Right lobe of liver (tissue), 6 donors: Measurements from ENCODE around the gene FAM229A. TPM values are rescaled to one million over a fixed set of nuclear protein-coding genes. Genes with fewer than 3 reads are reported as not detected.
A peak's percentile ranks its signal among the peaks of the same experiment; 100 is the strongest.

Experiments
- ATAC-seq, 4 donors: fragments of 200-7000 bp; cut with Tn5 transposase; one replicate each; pipeline ENCODE4 v1.9.1; 2020; ENCODE audit warnings: mild to moderate bottlenecking in 4 of 4, moderate library complexity in 4 of 4
- DNase-seq, 3 donors: peaks; one replicate each; pipeline ENCODE4 v3.0.0-alpha.2; 2020
- H3K27ac ChIP-seq, 3 donors: fragments of 200-600 bp; one replicate each; pipeline ENCODE4 v1.8.0; 2022
- H3K27me3 ChIP-seq, 2 donors: fragments of 200-600 bp; one replicate each; pipeline ENCODE4 v1.8.0; 2022
- H3K36me3 ChIP-seq, 4 donors: fragments of 200-600 bp; sonication (generic) in 1 of 4; one replicate each; pipeline versions ENCODE4 v1.5.1 to v1.8.0; 2017 to 2022; ENCODE audit warnings: control low read depth in 1 of 4
- H3K4me1 ChIP-seq, 4 donors: fragments of 200-600 bp; sonication (generic) in 1 of 4; one replicate each; pipeline versions ENCODE4 v1.5.1 to v1.8.0; 2017 to 2022; ENCODE audit warnings: control low read depth in 1 of 4
- H3K4me3 ChIP-seq, 3 donors: fragments of 200-600 bp; one replicate each; pipeline ENCODE4 v1.8.0; 2022
- H3K9me3 ChIP-seq, 4 donors: fragments of 200-600 bp; sonication (generic) in 1 of 4; one replicate each; pipeline versions ENCODE4 v1.5.1 to v1.8.0; 2017 to 2022; ENCODE audit warnings: control low read depth in 1 of 4
- POLR2A ChIP-seq: fragments of 450-650 bp; IDR thresholded peaks from one replicate; pipeline ENCODE4 v1.6.1; 2017; ENCODE audit warnings: antibody characterized with exemption, mild to moderate bottlenecking
- WGBS: methylation state at CpG from one replicate; pipeline ENCODE4 v1.1.6; 2018; ENCODE audit warnings: low coverage, low lambda C conversion rate; ENCODE audit not compliant: insufficient coverage; ENCODE audit errors: missing lambda C conversion rate; 5-methylcytosine and 5-hydroxymethylcytosine counted together
- intact Hi-C, 2 donors: fragments of 100-400 bp; cut with DNase I; formaldehyde crosslinking; loops; one replicate each; pipeline versions ENCODE4 v1.11.2 to v1.14.1; 2022
- total RNA-seq, 6 experiments: library from RNA; depleted of rRNA in 2 of 6; stranded (reverse); fragments of >200 nt in 2 of 6; fragmentation: NEBNext Ultra II Directional in 3 of 6; extraction: Animal tissue kit (Norgen Biotek cat#: 25700) in 3 of 6; gene quantifications; one replicate each; pipeline versions ENCODE4 v1.1.0 to v1.2.4, GENCODE V29; 2016 to 2023
- TF ChIP-seq, protein P1 (sequence below), 4 donors: fragments of 200-600 bp in 3 of 4; fragments of 450-650 bp in 1 of 4; IDR thresholded peaks; one replicate each; pipeline versions ENCODE4 v1.5.1 to v1.8.0; 2016 to 2022; ENCODE audit warnings: antibody characterized with exemption in 4 of 4, mild to moderate bottlenecking in 2 of 4
- donor health status: DM: no; HTN: yes; CAD: no.
- donor health status: DM: no; HTN: no; CAD: no.
- donor health status: DM: no; HTN: no; CAD: no.
- donor health status: DM: no; HTN: yes; CAD: no.
- donor health status: DM: no; HTN: yes; CAD: no.

Gene FAM229A
- total RNA-seq, 6 experiments from 2014 or later, result 1.3 to 7.8 (median 5.3) TPM

DNA sequence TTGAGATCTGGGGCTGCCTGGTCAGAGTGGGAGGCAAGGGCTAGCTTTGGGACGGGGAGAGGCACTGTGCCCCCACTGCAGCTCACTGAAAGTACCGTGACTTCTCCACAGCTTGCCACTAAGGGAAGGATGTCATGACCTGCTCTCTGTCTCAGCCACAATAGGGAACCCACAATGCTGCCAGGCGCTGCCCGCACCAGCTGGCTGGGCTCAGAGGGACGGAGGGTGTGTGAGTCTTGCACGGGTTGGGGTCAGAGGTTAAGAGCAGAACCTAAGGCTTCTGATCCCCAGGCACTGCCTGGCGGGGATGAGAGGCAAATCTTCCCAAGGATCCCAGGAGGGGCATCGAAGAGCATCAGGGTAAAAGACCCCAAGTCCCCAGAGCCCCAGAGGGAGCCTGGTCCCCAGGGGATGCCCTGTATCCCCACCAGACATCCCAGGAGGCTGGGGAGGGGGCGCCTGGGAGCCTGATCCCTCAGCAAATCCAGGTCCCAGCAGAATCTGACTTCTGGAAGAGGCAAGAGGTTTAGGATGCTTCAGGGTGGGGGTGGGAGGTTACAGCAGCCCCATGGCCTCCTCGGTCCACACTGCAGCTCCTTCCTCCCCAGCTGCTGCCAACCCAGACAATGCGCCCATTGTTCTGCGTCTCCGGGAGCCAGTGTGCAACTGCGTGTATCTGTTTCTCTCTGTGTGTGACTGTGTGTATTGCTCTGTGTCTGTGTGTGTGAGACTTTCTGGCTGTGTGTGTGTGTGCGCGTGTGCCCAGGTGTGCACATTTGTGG is 24.2 kb downstream of the FAM229A start:
- Histone ChIP-seq H3K4me1 (peaks cover 0 to 9% (median 0%) of the 10 kb centered on the region in 4 donors), H3K27ac (no peak overlapping the region), H3K4me3 (no peak overlapping the region), H3K27me3 (no peaks in the 10 kb centered on the region), H3K36me3 (peaks cover 0 to under 1% (median 0%) of the 10 kb centered on the region in 4 donors), H3K9me3 (no peaks in the 10 kb centered on the region)
- DNase-seq (no peak), ATAC-seq (peak in 1 of 4 donors; percentile 2)
- TF ChIP-seq POLR2A, result no peak
- TF ChIP-seq, protein P1, sequence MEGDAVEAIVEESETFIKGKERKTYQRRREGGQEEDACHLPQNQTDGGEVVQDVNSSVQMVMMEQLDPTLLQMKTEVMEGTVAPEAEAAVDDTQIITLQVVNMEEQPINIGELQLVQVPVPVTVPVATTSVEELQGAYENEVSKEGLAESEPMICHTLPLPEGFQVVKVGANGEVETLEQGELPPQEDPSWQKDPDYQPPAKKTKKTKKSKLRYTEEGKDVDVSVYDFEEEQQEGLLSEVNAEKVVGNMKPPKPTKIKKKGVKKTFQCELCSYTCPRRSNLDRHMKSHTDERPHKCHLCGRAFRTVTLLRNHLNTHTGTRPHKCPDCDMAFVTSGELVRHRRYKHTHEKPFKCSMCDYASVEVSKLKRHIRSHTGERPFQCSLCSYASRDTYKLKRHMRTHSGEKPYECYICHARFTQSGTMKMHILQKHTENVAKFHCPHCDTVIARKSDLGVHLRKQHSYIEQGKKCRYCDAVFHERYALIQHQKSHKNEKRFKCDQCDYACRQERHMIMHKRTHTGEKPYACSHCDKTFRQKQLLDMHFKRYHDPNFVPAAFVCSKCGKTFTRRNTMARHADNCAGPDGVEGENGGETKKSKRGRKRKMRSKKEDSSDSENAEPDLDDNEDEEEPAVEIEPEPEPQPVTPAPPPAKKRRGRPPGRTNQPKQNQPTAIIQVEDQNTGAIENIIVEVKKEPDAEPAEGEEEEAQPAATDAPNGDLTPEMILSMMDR (IDR thresholded peaks at IDR 0.05), result no peak
- intact Hi-C loops, result no loop called here
- 71% methylated on average over 8 of the region's 16 CpGs for WGBS

DNA sequence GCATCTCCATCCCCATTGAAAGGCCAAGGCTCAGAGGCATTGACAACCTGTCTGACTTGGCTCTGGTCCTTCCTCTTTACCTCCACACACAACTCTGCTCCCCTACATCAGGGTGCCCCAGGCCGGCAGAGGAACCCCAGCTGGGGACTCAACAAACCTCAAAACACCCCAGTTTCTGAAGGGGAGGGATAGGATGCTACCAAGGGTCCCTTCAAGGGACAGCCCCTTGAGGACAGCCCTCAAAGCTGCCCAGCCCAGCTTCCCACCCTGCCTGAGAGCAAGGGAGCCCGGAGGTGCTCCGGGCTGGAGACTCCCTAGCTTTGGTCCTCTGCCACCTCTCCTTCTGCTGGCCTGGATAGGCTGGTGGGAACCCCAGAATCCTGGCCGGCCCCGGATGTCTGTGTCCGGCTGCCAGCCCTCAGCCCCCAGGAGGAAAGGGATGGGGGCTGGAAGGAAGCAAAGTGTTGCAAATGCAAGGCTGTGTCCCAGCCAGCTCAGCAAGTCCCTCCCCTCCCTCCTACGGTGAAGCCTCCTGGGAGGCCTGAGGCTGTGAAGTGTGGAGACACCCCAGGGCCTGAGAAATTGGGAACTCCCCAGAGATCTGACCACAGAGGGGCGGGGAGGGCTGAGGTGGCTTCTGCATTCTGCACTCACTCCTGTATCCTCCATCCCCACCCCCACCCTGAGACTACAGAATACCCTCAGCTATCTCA is 25.2 kb downstream of the FAM229A start:
- DNase-seq (peak in 2 of 3 donors; percentile 58 to 76), ATAC-seq (peak; percentile 23 to 34 (median 32))
- TF ChIP-seq POLR2A, result no peak
- TF ChIP-seq, protein P1 (IDR thresholded peaks at IDR 0.05), result no peak
- H3K4me1 ChIP-seq, result peaks cover 0 to 9% (median 0%) of the 10 kb centered on the region in 4 donors
- intact Hi-C loops, result no loop called here
- H3K36me3 ChIP-seq, result peaks cover 0 to 9% (median 0%) of the 10 kb centered on the region in 4 donors
- H3K9me3 ChIP-seq, result no peaks in the 10 kb centered on the region
- WGBS, result 29% methylated on average over 5 of the region's 8 CpGs
- H3K27ac ChIP-seq, result peak overlapping the region in 1 of 3 donors; percentile 38
- H3K4me3 ChIP-seq, result no peak overlapping the region
- H3K27me3 ChIP-seq, result no peaks in the 10 kb centered on the region

DNA sequence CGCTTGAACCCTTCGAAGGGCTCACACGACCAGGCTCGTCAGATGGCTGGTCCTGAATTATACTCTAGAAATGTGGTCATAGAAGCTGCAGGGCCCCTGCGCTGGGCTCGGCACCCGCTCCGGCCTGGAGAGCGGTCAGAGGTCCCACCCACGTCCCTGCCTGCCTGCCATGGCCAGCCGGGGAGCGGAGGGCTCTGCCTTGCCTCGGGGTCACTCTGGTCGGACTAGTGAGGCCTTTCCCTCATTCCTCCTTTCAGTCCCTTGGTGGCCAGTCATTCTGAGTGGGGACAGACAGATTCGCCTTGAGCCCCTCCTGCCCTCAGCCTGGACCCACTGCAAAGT is 25.7 kb downstream of the FAM229A start:
- TF ChIP-seq POLR2A, result no peak
- TF ChIP-seq, protein P1 (IDR thresholded peaks at IDR 0.05), result no peak
- ATAC-seq (peak in 2 of 4 donors; percentile 1 to 4), DNase-seq (peak in 1 of 3 donors; percentile 34)
- 27% methylated on average over 3 of the region's 15 CpGs for WGBS
- Histone ChIP-seq H3K4me1 (peaks cover 0 to 9% (median 0%) of the 10 kb centered on the region in 4 donors), H3K4me3 (peak overlapping the region in 2 of 3 donors; percentile 55 to 65), H3K36me3 (peaks cover 0 to 15% (median under 1%) of the 10 kb centered on the region in 4 donors), H3K9me3 (no peaks in the 10 kb centered on the region), H3K27me3 (no peaks in the 10 kb centered on the region), H3K27ac (peak overlapping the region in 1 of 3 donors; percentile 73)
- intact Hi-C loops, result no loop called here

DNA sequence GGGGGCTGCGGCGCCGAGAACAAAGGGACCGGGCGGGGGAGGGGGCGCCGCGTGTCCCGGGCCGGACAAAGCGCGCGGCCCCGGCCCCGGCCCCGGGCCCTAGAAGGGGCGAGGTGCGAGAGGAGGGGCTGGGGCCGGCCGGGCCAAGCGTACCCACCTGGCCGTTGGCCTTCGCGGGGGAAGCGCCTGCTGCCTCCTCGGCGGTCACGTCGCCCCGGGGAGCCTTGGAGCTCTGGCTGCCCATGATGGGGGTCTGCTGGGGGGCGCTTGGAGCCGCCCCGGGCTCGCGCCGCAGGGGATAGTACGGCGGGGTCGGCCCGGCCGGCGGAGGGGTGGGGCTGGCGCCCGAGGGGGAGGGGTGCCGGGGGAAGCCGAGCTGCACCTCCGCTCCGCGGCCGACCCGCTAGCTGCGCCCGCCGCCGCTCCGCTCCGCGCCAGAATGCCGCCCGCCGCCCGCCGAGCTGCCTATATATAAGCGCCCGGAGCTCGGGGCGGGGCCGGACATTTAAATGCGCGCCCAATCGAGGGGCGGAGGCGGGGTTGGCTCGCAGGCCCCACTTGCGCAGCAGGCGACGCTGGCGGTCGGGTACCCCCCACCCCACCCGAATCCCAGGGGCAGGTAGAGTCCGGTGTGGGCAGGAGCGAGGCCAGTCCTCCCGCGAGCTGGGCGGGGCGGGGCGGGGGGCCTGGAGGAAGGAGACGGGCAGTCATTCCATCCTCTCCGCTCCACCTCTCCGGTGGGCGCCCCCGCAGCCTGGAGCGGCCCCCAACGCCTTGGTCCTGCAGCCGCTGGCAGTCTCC is 26.3 kb downstream of the FAM229A start, which contains the start of gene MARCKSL1:
TSS of gene MARCKSL1 (minus strand) at position 444 of the 801 bp plus-strand sequence. CDS start at position 244, 200 bp downstream.
- Histone ChIP-seq H3K36me3 (peaks cover 0 to 21% (median 3%) of the 10 kb centered on the region in 4 donors), H3K9me3 (no peaks in the 10 kb centered on the region), H3K4me1 (peaks cover 0 to 9% (median 0%) of the 10 kb centered on the region in 4 donors), H3K27me3 (no peaks in the 10 kb centered on the region), H3K4me3 (peak within 1 kb of the TSS; percentile 55 to 65 (median 55)), H3K27ac (peak within 1 kb of the TSS; percentile 50 to 73 (median 52))
- DNase-seq, result peak; percentile 78 to 87 (median 82)
- 2% methylated on average over 9 of the region's 95 CpGs for WGBS
- intact Hi-C loops, result no loop called here
- peak; percentile 66 to 76 (median 70) for ATAC-seq
- TF ChIP-seq, protein P1 (IDR thresholded peaks at IDR 0.05), result no peak
- TF ChIP-seq POLR2A, result peak; percentile 89
